ENCODE data around the gene SULT1A1. TPM values are rescaled to one million over a fixed set of nuclear protein-coding genes. Genes with fewer than 3 reads are reported as not detected.
"Not testable (repeated sequence)": the region's sequence is repeated elsewhere in the genome, so short reads cannot be mapped to it uniquely, and the experiment has no call there.

SULT1A1 gene
- total RNA-seq, 1 donor: 24.0 TPM

GRCh38 chr16:28592511-28592910 lies 17.3 kb downstream of the SULT1A1 start:
- no peak for DNase-seq (ENCODE audit: low read depth in 2 of 3, low spot score in 2 of 3)

DNA sequence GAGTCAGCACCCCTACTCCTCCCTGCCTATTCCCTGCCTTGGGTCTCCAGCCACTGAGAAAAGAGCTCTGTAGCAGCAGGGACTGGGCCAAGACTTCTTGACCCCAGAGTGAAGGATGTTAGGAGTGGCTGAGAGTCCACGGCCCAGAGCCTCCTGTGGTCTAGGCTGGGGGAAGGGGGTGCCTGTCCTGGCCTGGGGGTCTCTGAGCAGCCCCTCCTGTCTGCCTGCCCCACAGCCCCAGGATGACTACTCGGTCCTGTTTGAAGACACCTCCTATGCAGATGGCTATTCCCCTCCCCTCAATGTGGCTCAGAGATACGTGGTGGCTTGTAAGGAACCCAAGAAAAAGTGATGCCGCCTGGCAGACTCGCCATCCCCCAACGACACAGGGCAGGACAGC lies 18.5 kb downstream of the SULT1A1 start:
- no peak for DNase-seq (ENCODE audit: low read depth in 2 of 3, low spot score in 2 of 3)

GRCh38 chr16:28590384-28591340 lies 19.2 kb downstream of the SULT1A1 start:
- no peak for DNase-seq (ENCODE audit: low read depth in 2 of 3, low spot score in 2 of 3)

DNA sequence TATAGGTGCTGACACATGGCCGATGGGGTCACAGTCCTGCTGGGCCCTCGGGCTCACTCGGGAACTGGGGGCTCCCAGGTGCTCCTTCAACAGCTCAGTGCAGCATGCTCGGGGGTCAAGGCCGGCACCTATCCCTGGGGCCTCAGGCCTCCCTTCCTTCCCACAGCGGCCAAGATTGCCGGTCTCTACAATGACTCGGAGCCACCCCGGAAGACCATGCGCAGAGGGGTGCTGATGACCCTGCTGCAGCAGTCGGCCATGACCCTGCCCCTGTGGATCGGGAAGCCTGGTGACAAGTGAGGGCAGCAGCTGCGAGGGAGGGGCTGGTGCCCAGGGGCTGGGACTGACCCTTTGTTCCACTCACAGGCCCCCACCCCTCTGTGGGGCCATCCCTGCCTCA lies 19.9 kb downstream of the SULT1A1 start:
- no peak for DNase-seq (ENCODE audit: low read depth in 2 of 3, low spot score in 2 of 3)

DNA sequence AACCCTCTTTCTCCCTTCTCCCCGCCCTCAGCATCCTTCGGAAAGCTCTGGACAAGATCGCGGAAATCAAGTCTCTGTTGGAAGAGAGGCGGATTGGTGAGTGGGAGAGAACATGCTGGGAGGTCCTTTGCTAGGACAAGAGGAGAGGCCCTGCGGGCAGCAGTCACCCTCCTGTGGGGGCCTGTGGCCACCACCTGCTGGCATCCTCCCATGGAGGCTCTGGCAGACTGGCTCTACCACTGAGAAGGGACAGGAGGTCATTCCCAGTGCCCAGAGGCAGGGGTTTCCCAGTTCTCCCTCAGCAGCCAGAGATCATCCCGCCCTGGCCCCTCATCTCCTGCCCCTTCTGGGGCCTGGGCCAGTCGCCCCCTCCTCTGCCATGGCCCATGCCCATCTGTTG lies 20.8 kb downstream of the SULT1A1 start:
- no peak for DNase-seq (ENCODE audit: low read depth in 2 of 3, low spot score in 2 of 3)

- DNase-seq (ENCODE audit: low read depth in 2 of 3, low spot score in 2 of 3): no peak
Measured at GRCh38 chr16:28587386-28587785, 22.5 kb downstream of the SULT1A1 start.

- DNase-seq (ENCODE audit: low read depth in 2 of 3, low spot score in 2 of 3): no peak
Measured at GRCh38 chr16:28586466-28586865, 23.4 kb downstream of the SULT1A1 start.

- DNase-seq (ENCODE audit: low read depth in 2 of 3, low spot score in 2 of 3): no peak
Measured at GRCh38 chr16:28585674-28586073, 24.2 kb downstream of the SULT1A1 start.

- no peak for DNase-seq (ENCODE audit: low read depth in 2 of 3, low spot score in 2 of 3)
Measured at GRCh38 chr16:28580726-28581315, 29.0 kb downstream of the SULT1A1 start.

- DNase-seq (ENCODE audit: low read depth in 2 of 3, low spot score in 2 of 3): no peak
Measured at GRCh38 chr16:28575446-28576109, 34.3 kb downstream of the SULT1A1 start.

- DNase-seq (ENCODE audit: low read depth in 2 of 3, low spot score in 2 of 3): no peak
Measured at GRCh38 chr16:28574925-28575324, 34.9 kb downstream of the SULT1A1 start.

GRCh38 chr16:28573738-28574718 lies 35.8 kb downstream of the SULT1A1 start:
- no peak for DNase-seq (ENCODE audit: low read depth in 2 of 3, low spot score in 2 of 3)

DNA sequence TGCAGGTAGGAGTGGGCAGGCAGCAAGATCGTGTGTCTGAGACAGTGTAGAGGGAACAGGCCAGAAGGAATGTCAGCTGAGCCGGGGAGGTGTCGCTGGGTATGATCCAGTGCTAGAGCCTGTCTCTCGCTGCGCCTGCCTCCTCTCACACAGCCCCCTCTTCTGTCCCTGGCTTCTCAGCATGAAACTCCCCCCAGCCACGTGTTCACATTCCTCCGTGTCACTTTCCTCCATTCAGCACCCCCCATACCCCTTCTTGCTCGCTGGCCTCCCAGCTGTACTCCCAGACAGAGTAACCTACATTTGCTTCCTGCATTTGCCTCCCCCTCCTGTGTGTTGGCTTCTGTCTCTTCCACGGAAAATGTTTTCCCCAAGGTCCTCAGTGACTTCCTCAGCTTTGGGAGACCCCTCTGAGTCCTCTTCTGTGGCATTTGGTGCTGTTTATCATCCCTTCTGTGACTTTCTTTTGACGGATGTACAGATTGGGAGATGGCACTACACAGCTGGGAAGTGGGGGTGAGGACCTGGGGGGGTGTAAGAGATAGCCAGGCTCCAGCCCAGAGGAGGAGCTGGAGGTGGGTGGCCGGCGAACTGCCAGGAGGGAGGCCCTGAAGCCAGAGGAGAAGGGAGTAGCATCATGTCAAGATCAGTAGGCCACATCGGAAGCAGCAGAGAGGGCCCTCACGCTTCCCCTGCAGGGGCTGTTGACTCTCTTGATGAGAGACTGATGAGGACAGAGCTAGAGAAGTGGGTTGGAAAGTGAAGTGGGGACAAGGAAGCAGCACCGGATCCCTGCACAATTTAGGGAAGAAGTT lies 36.9 kb downstream of the SULT1A1 start:
- DNase-seq (ENCODE audit: low read depth in 2 of 3, low spot score in 2 of 3): no peak

- no peak for DNase-seq (ENCODE audit: low read depth in 2 of 3, low spot score in 2 of 3)
Measured at GRCh38 chr16:28569968-28570752, 39.7 kb downstream of the SULT1A1 start.

GRCh38 chr16:28569021-28569420 lies 40.8 kb downstream of the SULT1A1 start:
- no peak for DNase-seq (ENCODE audit: low read depth in 2 of 3, low spot score in 2 of 3)

DNA sequence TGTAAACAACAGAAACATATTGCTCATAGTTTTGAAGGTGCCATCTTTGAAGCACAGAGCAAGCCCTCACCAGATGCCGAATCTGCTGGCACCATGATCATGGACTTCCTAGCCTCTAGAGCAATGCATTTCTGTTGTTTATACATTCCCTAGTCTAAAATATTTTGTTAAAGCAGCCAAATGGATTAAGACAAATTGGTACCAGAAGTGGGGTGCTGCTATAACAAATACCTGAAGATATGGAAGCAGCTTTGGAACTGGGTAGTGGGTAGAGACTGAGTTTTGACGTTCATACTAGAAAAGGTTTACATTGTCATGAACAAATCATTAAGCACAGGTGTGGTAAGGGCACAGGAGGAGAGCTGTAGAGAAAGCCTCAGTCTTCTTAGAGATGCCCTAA lies 42.6 kb downstream of the SULT1A1 start:
- no peak for DNase-seq (ENCODE audit: low read depth in 2 of 3, low spot score in 2 of 3)

- not testable (repeated sequence) for DNase-seq (ENCODE audit: low read depth in 2 of 3, low spot score in 2 of 3)
Measured at GRCh38 chr16:28566233-28566925, 43.5 kb downstream of the SULT1A1 start.

GRCh38 chr16:28563218-28563617 lies 46.6 kb downstream of the SULT1A1 start:
- DNase-seq (ENCODE audit: low read depth in 2 of 3, low spot score in 2 of 3): no peak

Measured in hematopoietic multipotent progenitor cell (in vitro differentiated cells).